Germinal center (tissue), 1 donor: ENCODE data around the gene DDX51.
"Not testable (repeated sequence)": the region's sequence is repeated elsewhere in the genome, so short reads cannot be mapped to it uniquely, and the experiment has no call there.

Source experiments
- DNase-seq: peaks from one replicate; pipeline ENCODE4 v3.0.0; 2012; ENCODE audit warnings: mixed read lengths, low spot score

DDX51 gene

GRCh38 chr12:132140918-132141841, 2.9 kb downstream of the DDX51 start:
- no peak for DNase-seq

GRCh38 chr12:132140501-132140900, 3.6 kb downstream of the DDX51 start:
- no peak for DNase-seq

- no peak for DNase-seq
These were observed 4.2 kb downstream of the DDX51 start for GRCh38 chr12:132139912-132140311.

GRCh38 chr12:132138941-132139871, 4.9 kb downstream of the DDX51 start:
- no peak for DNase-seq

GRCh38 chr12:132137483-132138125, 6.5 kb downstream of the DDX51 start:
- no peak for DNase-seq

- DNase-seq = not testable (repeated sequence)
These were observed 7.9 kb downstream of the DDX51 start for GRCh38 chr12:132136226-132136625.

- not testable (repeated sequence) for DNase-seq
These were observed 9.4 kb downstream of the DDX51 start for GRCh38 chr12:132134653-132135183.

GRCh38 chr12:132133952-132134652, 10.0 kb downstream of the DDX51 start:
- no peak for DNase-seq

GRCh38 chr12:132132609-132133430, 11.3 kb downstream of the DDX51 start:
- no peak for DNase-seq

GRCh38 chr12:132131952-132132351, 12.2 kb downstream of the DDX51 start:
- DNase-seq = no peak

GRCh38 chr12:132131229-132131628, 12.9 kb downstream of the DDX51 start:
- no peak for DNase-seq

- no peak for DNase-seq
These were observed 13.4 kb downstream of the DDX51 start for GRCh38 chr12:132130690-132131089.

- DNase-seq = no peak
These were observed 15.1 kb downstream of the DDX51 start for GRCh38 chr12:132129007-132129406.

- DNase-seq = no peak
These were observed 17.1 kb downstream of the DDX51 start for GRCh38 chr12:132127041-132127440.

GRCh38 chr12:132125736-132126135, 18.4 kb downstream of the DDX51 start:
- no peak for DNase-seq

- no peak for DNase-seq
These were observed 19.2 kb downstream of the DDX51 start for GRCh38 chr12:132124766-132125425.

- no peak for DNase-seq
These were observed 20.0 kb downstream of the DDX51 start for GRCh38 chr12:132123970-132124765.

GRCh38 chr12:132121283-132121682, 22.8 kb downstream of the DDX51 start:
- no peak for DNase-seq

GRCh38 chr12:132118876-132119275, 25.2 kb downstream of the DDX51 start:
- DNase-seq = no peak
